Right kidney (tissue), 1 donor: ENCODE measurements around the gene GP5.
A peak's percentile ranks its signal among the peaks of the same experiment; 100 is the strongest.

ENCODE experiments used
- DNase-seq: peaks from one replicate; pipeline ENCODE4 v3.0.0-alpha.2; 2016

GP5 gene

GRCh38 chr3:194396859-194397756 is 2.0 kb downstream of the GP5 start:
- DNase-seq, result peak; percentile 71

- DNase-seq, result no peak
Observed at GRCh38 chr3:194396539-194396858, 2.6 kb downstream of the GP5 start.

GRCh38 chr3:194395778-194396538 is 3.1 kb downstream of the GP5 start:
- peak; percentile 70 for DNase-seq

GRCh38 chr3:194395212-194395611 is 3.9 kb downstream of the GP5 start:
- DNase-seq, result peak; percentile 26

GRCh38 chr3:194392576-194392975 is 6.5 kb downstream of the GP5 start:
- DNase-seq, result no peak

- no peak for DNase-seq
Observed at GRCh38 chr3:194390835-194391234, 8.2 kb downstream of the GP5 start.

- DNase-seq, result no peak
Observed at GRCh38 chr3:194389269-194389668, 9.8 kb downstream of the GP5 start.

- DNase-seq, result no peak
Observed at GRCh38 chr3:194387926-194388418, 11.1 kb downstream of the GP5 start.

- DNase-seq, result no peak
Observed at GRCh38 chr3:194387276-194387675, 11.8 kb downstream of the GP5 start.

GRCh38 chr3:194386648-194387047 is 12.4 kb downstream of the GP5 start:
- DNase-seq, result no peak

- no peak for DNase-seq
Observed at GRCh38 chr3:194386066-194386465, 13.0 kb downstream of the GP5 start.

GRCh38 chr3:194384569-194385001 is 14.5 kb downstream of the GP5 start:
- no peak for DNase-seq

- DNase-seq, result no peak
Observed at GRCh38 chr3:194384156-194384555, 14.9 kb downstream of the GP5 start.

GRCh38 chr3:194383276-194383940 is 15.7 kb downstream of the GP5 start:
- no peak for DNase-seq

- no peak for DNase-seq
Observed at GRCh38 chr3:194382892-194383223, 16.2 kb downstream of the GP5 start.

GRCh38 chr3:194382196-194382891 is 16.7 kb downstream of the GP5 start:
- DNase-seq, result no peak

- no peak for DNase-seq
Observed at GRCh38 chr3:194381460-194381875, 17.6 kb downstream of the GP5 start.

- DNase-seq, result no peak
Observed at GRCh38 chr3:194380326-194380725, 18.7 kb downstream of the GP5 start.

GRCh38 chr3:194379651-194380050 is 19.4 kb downstream of the GP5 start:
- no peak for DNase-seq

GRCh38 chr3:194379231-194379630 is 19.8 kb downstream of the GP5 start:
- DNase-seq, result no peak

GRCh38 chr3:194377708-194378107 is 21.4 kb downstream of the GP5 start:
- DNase-seq, result no peak

GRCh38 chr3:194376241-194376560 is 22.9 kb downstream of the GP5 start:
- no peak for DNase-seq
